HL-60 (cell line): ENCODE measurements around the gene SMIM24.

ENCODE experiments used
- CTCF ChIP-seq: IDR thresholded peaks from one replicate; pipeline ENCODE4 v1.5.1; 2011; ENCODE audit warnings: low read length, control low read depth, inconsistent platforms; ENCODE audit not compliant: insufficient read depth
- POLR2AphosphoS5 ChIP-seq: IDR thresholded peaks from 2 replicates; pipeline ENCODE4 v1.6.1; 2012; ENCODE audit warnings: low read depth
- SPI1 ChIP-seq: IDR thresholded peaks from 2 replicates; pipeline ENCODE4 v1.6.1; 2012; ENCODE audit warnings: low read depth, mild to moderate bottlenecking, borderline replicate concordance
- TF ChIP-seq, protein P1 (sequence below): IDR thresholded peaks from 2 replicates; pipeline ENCODE4 v1.6.1; 2012; ENCODE audit warnings: low read depth; ENCODE audit not compliant: insufficient replicate concordance

GRCh38 chr19:3507371-3508120, 27.2 kb upstream of the SMIM24 start:
- TF ChIP-seq POLR2AphosphoS5 (no peak), CTCF (no peak), SPI1 (no peak)
- TF ChIP-seq, protein P1, sequence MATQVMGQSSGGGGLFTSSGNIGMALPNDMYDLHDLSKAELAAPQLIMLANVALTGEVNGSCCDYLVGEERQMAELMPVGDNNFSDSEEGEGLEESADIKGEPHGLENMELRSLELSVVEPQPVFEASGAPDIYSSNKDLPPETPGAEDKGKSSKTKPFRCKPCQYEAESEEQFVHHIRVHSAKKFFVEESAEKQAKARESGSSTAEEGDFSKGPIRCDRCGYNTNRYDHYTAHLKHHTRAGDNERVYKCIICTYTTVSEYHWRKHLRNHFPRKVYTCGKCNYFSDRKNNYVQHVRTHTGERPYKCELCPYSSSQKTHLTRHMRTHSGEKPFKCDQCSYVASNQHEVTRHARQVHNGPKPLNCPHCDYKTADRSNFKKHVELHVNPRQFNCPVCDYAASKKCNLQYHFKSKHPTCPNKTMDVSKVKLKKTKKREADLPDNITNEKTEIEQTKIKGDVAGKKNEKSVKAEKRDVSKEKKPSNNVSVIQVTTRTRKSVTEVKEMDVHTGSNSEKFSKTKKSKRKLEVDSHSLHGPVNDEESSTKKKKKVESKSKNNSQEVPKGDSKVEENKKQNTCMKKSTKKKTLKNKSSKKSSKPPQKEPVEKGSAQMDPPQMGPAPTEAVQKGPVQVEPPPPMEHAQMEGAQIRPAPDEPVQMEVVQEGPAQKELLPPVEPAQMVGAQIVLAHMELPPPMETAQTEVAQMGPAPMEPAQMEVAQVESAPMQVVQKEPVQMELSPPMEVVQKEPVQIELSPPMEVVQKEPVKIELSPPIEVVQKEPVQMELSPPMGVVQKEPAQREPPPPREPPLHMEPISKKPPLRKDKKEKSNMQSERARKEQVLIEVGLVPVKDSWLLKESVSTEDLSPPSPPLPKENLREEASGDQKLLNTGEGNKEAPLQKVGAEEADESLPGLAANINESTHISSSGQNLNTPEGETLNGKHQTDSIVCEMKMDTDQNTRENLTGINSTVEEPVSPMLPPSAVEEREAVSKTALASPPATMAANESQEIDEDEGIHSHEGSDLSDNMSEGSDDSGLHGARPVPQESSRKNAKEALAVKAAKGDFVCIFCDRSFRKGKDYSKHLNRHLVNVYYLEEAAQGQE, result no peak
